ENCODE measurements around the gene DMRTB1. TPM values are rescaled to one million over a fixed set of nuclear protein-coding genes. Genes with fewer than 3 reads are reported as not detected.

The DMRTB1 gene
- total RNA-seq, 1 donor from 2014 or later, result not detected

DNA sequence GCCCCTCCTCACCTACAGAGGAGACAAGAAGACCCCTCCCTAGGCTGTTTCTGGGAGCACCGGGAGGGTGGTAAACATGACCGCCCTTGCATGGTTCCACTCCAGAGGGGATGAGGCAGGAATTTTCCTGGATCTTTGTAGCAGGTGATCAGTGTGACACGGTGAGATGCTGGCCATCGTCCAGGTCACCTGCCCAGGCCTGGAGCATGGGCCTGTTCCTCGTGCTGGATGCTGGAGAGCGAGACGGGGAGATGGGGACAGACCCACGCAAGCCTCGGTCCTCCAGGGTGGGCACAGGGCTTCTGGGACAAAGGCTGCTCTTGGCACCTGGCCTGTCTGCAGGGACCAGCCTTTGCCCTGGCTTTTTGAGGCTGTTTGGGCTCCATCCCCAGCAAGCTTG, 46.2 kb downstream of the DMRTB1 start:
- TF ChIP-seq, protein P1, sequence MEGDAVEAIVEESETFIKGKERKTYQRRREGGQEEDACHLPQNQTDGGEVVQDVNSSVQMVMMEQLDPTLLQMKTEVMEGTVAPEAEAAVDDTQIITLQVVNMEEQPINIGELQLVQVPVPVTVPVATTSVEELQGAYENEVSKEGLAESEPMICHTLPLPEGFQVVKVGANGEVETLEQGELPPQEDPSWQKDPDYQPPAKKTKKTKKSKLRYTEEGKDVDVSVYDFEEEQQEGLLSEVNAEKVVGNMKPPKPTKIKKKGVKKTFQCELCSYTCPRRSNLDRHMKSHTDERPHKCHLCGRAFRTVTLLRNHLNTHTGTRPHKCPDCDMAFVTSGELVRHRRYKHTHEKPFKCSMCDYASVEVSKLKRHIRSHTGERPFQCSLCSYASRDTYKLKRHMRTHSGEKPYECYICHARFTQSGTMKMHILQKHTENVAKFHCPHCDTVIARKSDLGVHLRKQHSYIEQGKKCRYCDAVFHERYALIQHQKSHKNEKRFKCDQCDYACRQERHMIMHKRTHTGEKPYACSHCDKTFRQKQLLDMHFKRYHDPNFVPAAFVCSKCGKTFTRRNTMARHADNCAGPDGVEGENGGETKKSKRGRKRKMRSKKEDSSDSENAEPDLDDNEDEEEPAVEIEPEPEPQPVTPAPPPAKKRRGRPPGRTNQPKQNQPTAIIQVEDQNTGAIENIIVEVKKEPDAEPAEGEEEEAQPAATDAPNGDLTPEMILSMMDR (IDR thresholded peaks at IDR 0.05; ENCODE audit: unreplicated experiment), result no peak
- no peak overlapping the region for H3K27ac Mint-ChIP-seq (ENCODE audit: unreplicated experiment)
- H3K36me3 Mint-ChIP-seq (ENCODE audit: low read depth, unreplicated experiment), result no peaks in the 10 kb centered on the region
- H3K4me3 Mint-ChIP-seq (ENCODE audit: unreplicated experiment), result no peak overlapping the region
- no peaks in the 10 kb centered on the region for H3K9me3 Mint-ChIP-seq (ENCODE audit: unreplicated experiment)
- no peaks in the 10 kb centered on the region for H3K4me1 Mint-ChIP-seq (ENCODE audit: unreplicated experiment)
- H3K27me3 Mint-ChIP-seq (ENCODE audit: unreplicated experiment), result peaks cover 4% of the 10 kb centered on the region
- DNase-seq (ENCODE audit: low spot score), result no peak

DNA sequence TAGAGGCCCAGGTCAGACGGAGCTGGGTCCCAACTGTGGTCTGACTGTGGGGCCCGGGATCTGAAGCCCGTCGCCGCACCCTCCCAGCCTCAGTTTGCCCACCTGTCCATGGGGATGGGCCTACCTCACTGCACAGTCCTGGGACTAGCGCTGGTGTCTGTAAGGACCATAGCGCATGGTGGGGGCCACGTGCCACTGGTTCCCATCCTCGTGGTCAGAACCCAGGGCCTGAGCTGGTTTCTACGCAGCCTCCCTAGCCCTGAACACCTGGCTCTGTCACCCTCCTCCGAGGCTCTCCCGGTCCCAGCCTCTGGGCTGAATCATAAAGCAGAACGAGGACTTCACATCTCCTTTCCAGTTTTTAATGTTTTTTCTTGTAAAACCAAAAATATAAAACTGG, 46.7 kb downstream of the DMRTB1 start:
- Mint-ChIP-seq H3K36me3 (ENCODE audit: low read depth, unreplicated experiment) (no peaks in the 10 kb centered on the region), H3K27me3 (ENCODE audit: unreplicated experiment) (peaks cover 4% of the 10 kb centered on the region), H3K4me1 (ENCODE audit: unreplicated experiment) (no peaks in the 10 kb centered on the region), H3K9me3 (ENCODE audit: unreplicated experiment) (no peaks in the 10 kb centered on the region), H3K27ac (ENCODE audit: unreplicated experiment) (no peak overlapping the region), H3K4me3 (ENCODE audit: unreplicated experiment) (no peak overlapping the region)
- TF ChIP-seq, protein P1 (IDR thresholded peaks at IDR 0.05; ENCODE audit: unreplicated experiment), result no peak
- no peak for DNase-seq (ENCODE audit: low spot score)

DNA sequence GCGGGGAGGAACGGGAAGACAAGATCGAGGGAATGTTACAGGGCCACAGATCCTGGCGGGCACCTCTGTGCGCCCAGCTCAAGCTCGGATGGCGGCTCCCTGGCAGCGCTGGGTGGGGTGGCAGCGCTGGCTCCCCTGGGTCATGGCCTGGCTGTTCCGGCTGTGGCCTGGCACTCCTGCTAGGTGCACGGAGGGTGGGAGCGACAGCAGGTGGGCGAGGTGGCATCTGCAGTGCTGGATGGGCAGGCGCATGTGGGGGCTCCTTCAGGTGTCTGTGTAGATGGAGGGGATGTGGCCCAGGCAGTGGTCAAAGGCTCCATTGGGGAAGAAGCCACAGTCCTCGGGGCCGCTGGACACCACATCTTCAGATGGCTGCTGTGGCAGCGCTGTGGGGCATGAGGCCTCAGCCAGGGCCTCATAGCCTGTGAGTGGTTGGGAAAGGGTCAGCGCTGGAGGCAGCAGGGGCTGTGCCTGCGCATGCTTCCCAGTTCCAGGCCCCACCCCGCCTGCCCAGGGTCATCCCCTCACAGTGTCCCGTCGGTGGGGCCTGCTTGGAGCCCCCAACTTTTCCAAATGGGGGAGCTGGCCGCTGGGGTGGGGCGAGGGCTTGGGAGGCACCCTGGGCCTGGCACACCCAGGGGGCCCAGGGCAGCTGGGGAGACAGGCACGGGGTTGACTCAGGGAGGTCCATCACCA, 47.3 kb downstream of the DMRTB1 start:
- Mint-ChIP-seq H3K27me3 (ENCODE audit: unreplicated experiment) (peaks cover 4% of the 10 kb centered on the region), H3K4me1 (ENCODE audit: unreplicated experiment) (no peaks in the 10 kb centered on the region), H3K36me3 (ENCODE audit: low read depth, unreplicated experiment) (no peaks in the 10 kb centered on the region), H3K4me3 (ENCODE audit: unreplicated experiment) (no peak overlapping the region), H3K27ac (ENCODE audit: unreplicated experiment) (no peak overlapping the region), H3K9me3 (ENCODE audit: unreplicated experiment) (no peaks in the 10 kb centered on the region)
- TF ChIP-seq, protein P1 (IDR thresholded peaks at IDR 0.05; ENCODE audit: unreplicated experiment), result no peak
- no peak for DNase-seq (ENCODE audit: low spot score)

DNA sequence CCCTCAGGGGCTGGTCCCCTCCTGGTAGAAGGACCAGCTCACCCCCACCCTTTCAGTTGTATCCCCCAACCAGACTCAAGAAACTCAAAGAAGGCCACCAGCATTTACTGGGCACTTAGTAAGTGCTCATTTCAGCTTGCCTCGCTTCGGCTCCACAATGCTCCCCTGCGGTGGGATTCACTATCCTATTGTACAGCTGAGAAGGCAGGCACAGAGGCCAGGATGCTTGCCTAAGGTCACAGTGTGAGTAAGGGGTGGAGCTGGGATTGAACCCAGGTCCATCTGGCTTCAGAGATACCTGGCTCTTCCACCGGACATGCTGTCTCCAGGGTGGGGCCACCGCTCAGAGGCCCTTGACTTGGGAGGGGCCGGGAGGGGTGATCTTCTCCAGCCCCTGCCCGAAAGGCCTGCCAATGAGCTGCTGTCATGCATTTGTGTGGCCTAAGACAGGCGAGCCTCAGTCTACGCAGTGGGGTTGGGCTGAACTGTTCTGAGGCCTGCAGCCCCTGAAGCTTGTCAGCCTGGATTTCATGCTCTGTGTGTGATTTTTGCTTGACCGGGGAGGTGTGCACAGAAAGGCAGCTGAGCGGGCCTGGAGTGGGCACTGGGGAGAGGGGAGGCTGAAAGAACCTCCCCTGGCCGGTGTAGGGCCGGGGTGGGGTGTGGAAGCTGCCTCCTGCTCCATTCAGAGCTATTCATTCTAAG, 48.1 kb downstream of the DMRTB1 start:
- H3K27me3 Mint-ChIP-seq (ENCODE audit: unreplicated experiment), result peaks cover 7% of the 10 kb centered on the region
- no peak overlapping the region for H3K4me3 Mint-ChIP-seq (ENCODE audit: unreplicated experiment)
- H3K4me1 Mint-ChIP-seq (ENCODE audit: unreplicated experiment), result no peaks in the 10 kb centered on the region
- H3K27ac Mint-ChIP-seq (ENCODE audit: unreplicated experiment), result no peak overlapping the region
- H3K9me3 Mint-ChIP-seq (ENCODE audit: unreplicated experiment), result no peaks in the 10 kb centered on the region
- DNase-seq (ENCODE audit: low spot score), result no peak
- H3K36me3 Mint-ChIP-seq (ENCODE audit: low read depth, unreplicated experiment), result no peaks in the 10 kb centered on the region
- TF ChIP-seq, protein P1 (IDR thresholded peaks at IDR 0.05; ENCODE audit: unreplicated experiment), result no peak
